ENCODE data around the gene YWHAB.

- TF ChIP-seq EZH2 (IDR thresholded peaks at IDR 0.05; ENCODE audit: borderline replicate concordance, low read depth, low read length, poor library complexity, severe bottlenecking) (no peak), CTCF (conservative IDR thresholded peaks at IDR 0.05; ENCODE audit: low read depth, low read length) (no peak)
These were observed 23.9 kb upstream of the YWHAB start for GRCh38 chr20:44861531-44862006.
